Stimulated activated naive CD8-positive, alpha-beta T cell treated with anti-CD3 and anti-CD28 coated beads, Interleukin-15, amount 100 ng/mL, for 72 hours (primary cell): ENCODE data around the gene OGFOD2.

Source experiments
- ATAC-seq: fragments of 150-1000 bp; cut with Tn5 transposase; 2 replicates; pipeline ENCODE4 v1.10.0; 2021; ENCODE audit warnings: mild to moderate bottlenecking, moderate library complexity
- DNase-seq, 2 donors: peaks; one replicate each; pipeline ENCODE4 v3.0.0; 2021 to 2022
- H3K27ac Mint-ChIP-seq, 2 donors: one replicate each; pipeline ENCODE4 v1.8.0; 2022; ENCODE audit warnings: mild to moderate bottlenecking in 2 of 2, mixed read lengths in 2 of 2, moderate library complexity in 2 of 2
- H3K27me3 Mint-ChIP-seq: one replicate; pipeline ENCODE4 v1.8.0; 2022; ENCODE audit warnings: mixed read lengths
- H3K4me1 Mint-ChIP-seq: one replicate; pipeline ENCODE4 v1.8.0; 2022; ENCODE audit warnings: mild to moderate bottlenecking, mixed read lengths
- H3K4me3 Mint-ChIP-seq, 2 donors: one replicate each; pipeline ENCODE4 v1.8.0; 2022; ENCODE audit warnings: mild to moderate bottlenecking in 2 of 2, mixed read lengths in 2 of 2, moderate library complexity in 1 of 2
- H3K9me3 Mint-ChIP-seq, 2 donors: one replicate each; pipeline ENCODE4 v1.8.0; 2022; ENCODE audit warnings: mixed read lengths in 2 of 2

OGFOD2 gene

DNA sequence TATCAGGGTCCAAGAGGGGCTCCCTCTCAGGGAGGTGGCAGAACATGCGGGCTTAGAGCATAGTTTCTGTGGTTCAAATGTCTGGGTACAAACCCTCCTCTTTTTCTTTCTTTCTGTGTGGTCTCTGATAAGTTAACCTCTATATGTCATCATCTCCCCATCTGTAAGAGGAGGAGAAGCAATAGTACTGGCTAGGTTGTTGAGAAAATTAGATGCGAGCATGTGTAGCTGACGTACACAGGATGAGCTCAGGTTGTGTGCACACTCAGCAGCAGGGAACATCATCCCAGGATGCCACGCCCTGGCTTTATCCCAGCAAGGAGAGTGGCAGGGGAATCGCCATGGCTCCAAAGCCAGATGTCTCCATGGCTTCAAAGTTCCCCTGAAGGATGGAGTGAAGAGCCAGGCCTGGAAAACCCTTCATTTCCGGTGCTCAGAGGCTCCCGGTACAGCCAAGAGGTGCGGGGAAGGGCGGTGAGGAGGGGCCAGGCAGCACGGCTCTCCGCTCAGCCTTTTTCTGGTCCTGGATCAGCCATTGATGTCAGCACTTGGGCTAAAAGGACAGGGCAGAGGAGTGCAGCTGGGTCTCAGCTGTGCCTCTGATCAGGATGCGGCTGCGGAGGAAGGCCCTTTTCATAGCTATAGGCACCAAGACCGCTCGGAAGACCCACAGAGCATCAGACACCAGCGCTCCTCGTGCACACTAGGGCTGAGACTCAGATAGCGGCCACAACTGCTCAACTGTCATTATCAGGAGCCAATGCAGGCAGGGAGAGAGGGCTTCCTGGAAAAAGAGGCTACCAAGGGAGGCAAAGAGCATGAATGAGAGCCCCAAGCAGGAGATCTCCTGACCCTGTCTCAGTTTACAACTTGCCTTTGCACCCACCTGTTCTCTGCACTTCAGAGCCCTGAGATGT, 46.9 kb downstream of the OGFOD2 start:
- no peaks in the 10 kb centered on the region for H3K9me3 Mint-ChIP-seq
- no peaks in the 10 kb centered on the region for H3K27me3 Mint-ChIP-seq
- no peak for ATAC-seq
- peak overlapping the region in 1 of 2 donors; percentile 78 for H3K27ac Mint-ChIP-seq
- no peak overlapping the region for H3K4me3 Mint-ChIP-seq
- no peak for DNase-seq
- H3K4me1 Mint-ChIP-seq, result peaks cover 64% of the 10 kb centered on the region

DNA sequence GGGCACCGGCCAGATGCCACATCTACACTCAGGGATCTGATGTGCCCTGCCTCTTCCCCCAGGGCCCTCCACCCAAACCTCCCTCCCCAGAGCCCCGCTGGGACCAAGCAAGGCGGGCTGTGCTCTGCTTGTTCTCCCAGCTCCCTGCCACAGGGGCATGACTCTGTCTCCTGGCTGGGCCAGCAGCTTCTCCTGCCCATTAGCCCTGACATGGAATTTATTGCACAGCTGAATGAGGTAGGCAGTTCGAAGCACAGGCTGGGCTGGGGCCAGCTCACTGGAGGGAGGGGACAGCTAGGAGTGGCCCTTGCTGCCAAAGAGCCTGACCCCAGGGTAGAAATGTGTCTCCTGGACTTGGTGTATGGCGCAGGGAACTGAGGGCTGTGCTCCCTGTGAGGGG, 47.8 kb downstream of the OGFOD2 start:
- Mint-ChIP-seq H3K4me1 (peaks cover 61% of the 10 kb centered on the region), H3K27ac (no peak overlapping the region), H3K27me3 (no peaks in the 10 kb centered on the region), H3K9me3 (no peaks in the 10 kb centered on the region), H3K4me3 (no peak overlapping the region)
- no peak for DNase-seq
- ATAC-seq, result no peak

DNA sequence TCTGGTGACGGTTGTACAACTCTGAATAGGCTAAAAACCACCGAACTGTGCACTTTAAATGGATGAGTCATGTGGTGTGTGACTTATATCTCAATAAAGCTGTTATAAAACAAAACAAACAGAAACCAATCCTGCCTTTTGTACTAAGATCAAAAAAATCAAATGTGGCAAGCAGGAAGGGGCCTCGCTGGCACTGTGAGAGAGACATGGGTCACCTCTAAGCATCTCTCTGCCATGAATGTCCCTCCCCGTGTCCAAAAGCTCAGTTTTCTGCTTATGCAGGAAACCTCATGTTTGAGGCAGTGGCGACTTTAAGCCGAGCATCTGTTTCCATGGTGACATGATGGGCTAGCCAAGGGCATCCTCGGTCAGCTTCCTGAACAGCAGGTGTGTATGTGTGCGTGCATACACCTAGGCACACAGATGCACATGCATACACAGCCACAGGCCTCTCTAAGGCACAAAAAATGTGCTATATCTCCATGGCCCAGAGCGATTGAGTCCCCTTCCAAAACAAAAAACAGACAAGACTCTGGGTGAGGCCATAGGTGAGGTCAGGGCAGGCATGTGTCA, 49.9 kb downstream of the OGFOD2 start:
- H3K4me1 Mint-ChIP-seq, result peaks cover 58% of the 10 kb centered on the region
- no peaks in the 10 kb centered on the region for H3K9me3 Mint-ChIP-seq
- peak overlapping the region in 1 of 2 donors; percentile 47 for H3K27ac Mint-ChIP-seq
- H3K27me3 Mint-ChIP-seq, result no peaks in the 10 kb centered on the region
- peak overlapping the region; percentile 15 to 48 for H3K4me3 Mint-ChIP-seq
- DNase-seq, result peak; percentile 21 to 52
- ATAC-seq, result peak; percentile 93

DNA sequence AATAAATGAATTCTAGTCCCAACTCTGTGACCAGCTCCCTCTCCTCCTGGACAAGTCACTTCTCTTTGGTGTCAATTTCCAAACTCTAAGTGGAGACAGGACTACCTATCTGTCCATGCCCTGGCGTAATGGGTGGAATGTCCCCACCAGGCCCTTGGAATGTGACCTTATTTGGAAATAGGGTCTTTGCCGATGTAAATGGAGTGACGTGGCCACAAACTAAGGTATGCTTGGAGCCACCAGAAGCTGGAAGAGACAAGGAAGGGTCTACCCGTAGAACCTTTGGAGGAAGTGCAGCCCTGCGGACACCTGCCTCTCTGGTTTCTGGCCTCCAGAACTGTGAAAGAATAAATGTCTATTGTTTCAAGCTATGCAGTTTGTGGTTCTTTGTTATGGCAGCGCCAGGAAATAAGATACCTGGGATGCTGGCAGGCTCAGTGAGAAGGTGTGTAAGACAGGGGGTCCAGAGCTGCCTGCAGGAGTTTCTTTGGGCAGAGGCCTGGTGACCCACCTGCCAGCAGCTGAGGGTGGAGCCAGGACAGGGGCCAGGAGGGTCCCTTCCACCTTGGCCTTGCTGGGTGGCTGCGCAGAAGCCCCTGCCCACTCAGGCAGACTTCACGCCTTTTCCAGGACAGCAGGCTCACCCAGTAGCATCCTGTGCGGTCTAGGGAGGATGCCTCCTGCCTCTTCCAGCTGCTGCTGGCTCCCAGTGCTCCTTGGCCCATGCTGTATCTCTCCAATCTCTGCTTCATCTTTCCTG, 51.2 kb downstream of the OGFOD2 start:
- DNase-seq, result no peak
- no peak for ATAC-seq
- no peaks in the 10 kb centered on the region for H3K9me3 Mint-ChIP-seq
- H3K4me1 Mint-ChIP-seq, result peaks cover 51% of the 10 kb centered on the region
- peak overlapping the region in 1 of 2 donors; percentile 43 for H3K27ac Mint-ChIP-seq
- no peak overlapping the region for H3K4me3 Mint-ChIP-seq
- no peaks in the 10 kb centered on the region for H3K27me3 Mint-ChIP-seq

DNA sequence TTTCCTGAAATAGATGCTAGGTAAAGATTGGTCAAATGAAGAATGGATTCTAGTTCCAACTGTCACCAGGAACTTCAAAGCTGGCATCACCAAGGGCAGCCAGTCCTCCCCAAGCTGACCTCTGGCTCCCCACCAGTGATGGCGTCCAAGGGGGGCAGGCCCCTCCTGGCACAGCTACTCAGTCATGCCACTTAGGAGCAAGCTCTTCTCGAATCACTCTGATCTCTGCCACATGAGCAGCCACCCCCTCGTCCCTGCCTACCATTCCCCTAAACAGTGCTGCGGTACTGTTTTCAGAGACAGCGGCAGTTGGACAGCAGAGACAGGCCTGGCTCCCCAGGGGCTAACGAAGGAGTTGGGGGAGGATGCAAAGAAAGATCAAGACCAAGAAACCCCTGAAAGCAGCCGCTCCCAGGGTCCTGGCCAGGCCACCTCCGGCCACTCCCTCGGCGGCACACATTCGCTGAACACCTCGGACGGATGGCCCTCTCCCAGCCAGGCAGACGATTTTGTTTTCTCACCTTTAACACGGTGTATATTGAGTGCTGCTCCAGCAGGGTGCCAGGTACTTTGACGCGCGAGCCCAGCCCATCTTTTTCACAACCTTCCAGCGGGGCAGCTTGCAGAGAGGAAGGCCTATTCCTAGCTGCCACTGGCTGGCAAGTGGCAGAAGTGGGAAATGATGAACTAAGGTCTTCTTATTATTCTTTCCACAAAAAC, 52.8 kb downstream of the OGFOD2 start:
- H3K4me3 Mint-ChIP-seq, result no peak overlapping the region
- H3K9me3 Mint-ChIP-seq, result no peaks in the 10 kb centered on the region
- no peak for DNase-seq
- H3K27me3 Mint-ChIP-seq, result no peaks in the 10 kb centered on the region
- peaks cover 44% of the 10 kb centered on the region for H3K4me1 Mint-ChIP-seq
- H3K27ac Mint-ChIP-seq, result no peak overlapping the region
- ATAC-seq, result no peak

DNA sequence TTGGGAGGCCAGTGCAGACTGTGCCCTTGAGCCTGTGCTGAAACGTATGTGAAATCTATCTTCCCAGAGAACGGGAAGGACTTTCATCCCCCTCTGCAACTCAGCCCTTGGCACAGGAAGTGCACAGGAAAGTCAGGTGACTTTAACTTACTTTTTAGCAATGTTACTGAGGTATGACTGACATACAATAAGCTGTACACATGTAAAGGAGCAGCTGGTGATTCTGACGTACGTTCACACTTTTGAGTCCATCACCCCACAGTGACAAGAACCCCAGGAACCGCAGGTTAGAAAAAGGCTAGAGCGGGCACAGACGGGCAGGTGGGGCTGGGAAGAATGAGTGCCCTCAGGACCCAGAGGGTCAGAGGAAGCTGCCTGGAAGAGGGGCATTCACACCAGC, 53.4 kb downstream of the OGFOD2 start:
- ATAC-seq (no peak), DNase-seq (no peak)
- peaks cover 44% of the 10 kb centered on the region for H3K4me1 Mint-ChIP-seq
- H3K9me3 Mint-ChIP-seq, result no peaks in the 10 kb centered on the region
- no peak overlapping the region for H3K4me3 Mint-ChIP-seq
- H3K27ac Mint-ChIP-seq, result peak overlapping the region in 1 of 2 donors; percentile 38
- H3K27me3 Mint-ChIP-seq, result no peaks in the 10 kb centered on the region

DNA sequence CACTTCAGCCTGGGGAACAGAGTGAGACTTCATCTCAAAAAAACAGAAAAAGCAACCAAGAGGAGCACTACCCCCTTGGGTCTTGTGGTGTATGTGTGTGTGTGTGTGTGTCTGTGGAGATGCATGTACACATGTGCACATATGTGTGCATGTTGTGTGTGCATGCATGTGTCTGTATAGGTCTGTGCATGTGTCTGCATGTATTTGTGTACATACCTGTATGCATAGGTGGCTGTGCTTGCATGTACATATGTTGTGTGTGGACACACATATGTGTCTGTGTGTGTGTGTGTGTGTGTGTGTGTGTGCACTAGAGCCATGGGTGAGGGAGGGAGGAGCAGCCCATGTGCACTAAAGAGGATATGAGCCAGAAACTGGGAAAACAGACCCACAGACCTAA, 54.5 kb downstream of the OGFOD2 start:
- Mint-ChIP-seq H3K27me3 (no peaks in the 10 kb centered on the region), H3K4me3 (no peak overlapping the region), H3K27ac (peak overlapping the region in 1 of 2 donors; percentile 10), H3K4me1 (peaks cover 44% of the 10 kb centered on the region), H3K9me3 (no peaks in the 10 kb centered on the region)
- DNase-seq, result no peak
- ATAC-seq, result no peak
